HG03280 (cell line): Measurements from ENCODE around the gene LRP6.
"Not testable (repeated sequence)": the region's sequence is repeated elsewhere in the genome, so short reads cannot be mapped to it uniquely, and the experiment has no call there.

Experiments used
- ATAC-seq: cut with Tn5 transposase; IDR thresholded peaks from one replicate; pipeline ENCODE4 v1.9.1; 2021; ENCODE audit warnings: mild to moderate bottlenecking, moderate library complexity; ENCODE audit not compliant: unreplicated experiment

LRP6 gene

GRCh38 chr12:12266873-12267741, at the start of gene LRP6:
LRP6 (minus strand) TSS chr12:12267044; CDS start chr12:12266735, 309 bp downstream.
- ATAC-seq = peak; percentile 82

DNA sequence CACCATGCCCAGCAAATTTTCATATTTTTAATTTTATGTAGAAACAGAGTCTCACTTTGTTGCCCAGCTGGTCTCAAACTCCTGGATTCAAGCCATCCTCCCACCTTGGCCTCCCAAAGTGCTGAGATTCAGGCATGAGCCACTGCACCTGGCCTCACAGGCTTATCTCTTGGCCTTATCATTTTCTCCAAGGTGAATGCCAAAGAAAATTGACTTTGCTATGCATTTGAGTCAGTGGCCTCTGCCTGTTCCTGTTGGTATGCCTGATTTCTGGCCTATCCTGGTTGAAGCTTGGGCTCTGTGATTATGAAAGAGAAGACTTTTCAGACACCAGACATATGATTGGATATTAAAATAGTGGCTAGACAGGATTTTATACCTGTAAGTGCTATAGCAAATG, 49.0 kb upstream of the LRP6 start:
- ATAC-seq = no peak

- ATAC-seq = not testable (repeated sequence)
Observed at GRCh38 chr12:12310695-12311094, 43.9 kb upstream of the LRP6 start.

- ATAC-seq = no peak
Observed at GRCh38 chr12:12305568-12306300, 38.9 kb upstream of the LRP6 start.

DNA sequence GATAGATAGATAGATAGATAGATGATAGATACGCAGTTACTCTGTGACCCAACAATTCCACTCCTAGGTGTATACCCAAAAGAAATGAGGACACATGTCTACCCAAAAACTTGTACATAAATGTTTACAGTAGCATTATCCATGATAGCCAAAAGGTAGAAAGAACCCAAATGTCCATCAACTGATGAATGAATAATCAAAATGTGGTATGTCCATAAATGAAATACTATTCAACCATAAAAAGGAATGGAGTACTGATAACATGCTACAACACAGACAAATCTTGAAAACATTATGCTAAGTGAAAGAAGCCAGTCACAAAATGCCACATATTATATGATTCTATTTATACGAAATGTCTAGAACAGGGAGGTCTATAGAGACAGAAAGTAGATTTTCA, 36.1 kb upstream of the LRP6 start:
- no peak for ATAC-seq

DNA sequence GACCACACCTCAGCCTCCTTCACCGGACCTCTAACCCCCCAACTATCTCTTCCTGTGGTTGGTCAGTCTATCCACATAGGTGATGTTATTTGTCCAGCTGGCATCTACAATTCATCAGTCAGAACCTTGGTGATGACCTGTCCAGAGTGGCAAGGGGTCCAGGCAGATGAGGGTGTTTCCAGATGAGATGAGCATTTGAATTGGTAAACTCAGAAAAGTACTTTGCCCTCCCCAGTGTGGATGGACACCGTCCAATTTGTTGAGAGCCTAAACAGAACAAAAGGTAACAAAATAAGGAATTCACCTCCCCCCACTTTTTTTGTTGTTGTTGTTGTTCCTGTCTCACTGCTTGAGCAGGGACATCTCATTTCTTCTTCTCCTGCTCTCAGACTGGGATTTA, 34.3 kb upstream of the LRP6 start:
- ATAC-seq = no peak

GRCh38 chr12:12297201-12297830, 30.5 kb upstream of the LRP6 start:
- ATAC-seq = no peak

DNA sequence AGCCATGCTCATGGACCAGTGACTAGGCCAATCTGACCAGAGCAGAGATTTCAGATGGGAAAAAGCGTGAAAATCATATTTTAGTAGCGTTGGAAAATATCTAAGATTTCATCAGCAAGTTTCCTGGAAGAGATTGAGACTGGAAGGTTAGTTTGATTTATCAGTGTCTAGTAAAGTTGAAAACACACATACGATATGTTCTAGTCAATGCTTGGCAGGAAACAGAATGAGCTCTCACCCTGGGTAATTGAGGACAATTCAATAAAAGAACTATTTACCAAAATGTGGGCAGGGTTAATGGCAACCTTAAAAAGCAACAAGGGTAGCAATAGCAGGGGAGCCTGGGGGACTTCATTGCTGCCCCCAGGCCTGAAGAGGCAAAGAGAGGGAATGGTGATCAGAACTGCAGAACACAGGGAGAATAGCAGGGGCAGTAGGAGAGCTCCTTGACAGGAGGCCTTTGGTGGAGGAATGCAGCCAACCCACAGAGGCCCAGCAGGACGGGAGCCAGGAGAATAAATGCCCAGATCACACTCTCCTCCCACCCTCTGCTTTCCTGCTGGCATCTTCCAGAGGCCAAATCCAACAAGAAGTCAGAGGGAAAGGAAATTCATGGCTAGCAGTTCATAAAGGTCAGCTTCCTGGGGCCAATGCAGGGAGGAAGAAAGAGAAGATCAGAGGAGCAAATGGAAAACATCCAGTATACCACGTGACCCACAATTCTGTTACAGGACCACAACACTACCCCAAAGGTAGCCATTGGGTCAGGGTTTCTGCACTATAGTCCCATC, 27.6 kb upstream of the LRP6 start:
- ATAC-seq = no peak

DNA sequence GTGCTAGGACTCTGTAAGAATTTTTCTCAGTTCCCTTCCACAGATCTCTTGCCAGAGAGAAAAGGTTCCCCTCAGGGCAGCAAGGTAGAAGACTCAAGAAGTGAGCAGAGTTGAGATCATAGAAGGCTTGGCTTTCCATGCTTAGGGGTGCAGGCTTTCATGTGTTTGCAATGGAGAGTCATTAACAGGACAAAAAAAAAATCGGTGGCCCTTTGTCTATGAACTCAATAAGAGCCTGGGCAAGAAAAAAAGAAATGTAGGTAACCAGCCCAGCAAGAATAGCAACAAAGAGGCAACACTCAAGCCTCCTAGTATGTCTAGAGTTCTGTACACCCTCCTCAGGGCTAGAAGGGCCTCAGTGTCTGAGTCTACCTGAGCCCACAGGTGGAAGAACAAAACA, 23.4 kb upstream of the LRP6 start:
- no peak for ATAC-seq

- no peak for ATAC-seq
Observed at GRCh38 chr12:12286441-12286840, 19.6 kb upstream of the LRP6 start.

DNA sequence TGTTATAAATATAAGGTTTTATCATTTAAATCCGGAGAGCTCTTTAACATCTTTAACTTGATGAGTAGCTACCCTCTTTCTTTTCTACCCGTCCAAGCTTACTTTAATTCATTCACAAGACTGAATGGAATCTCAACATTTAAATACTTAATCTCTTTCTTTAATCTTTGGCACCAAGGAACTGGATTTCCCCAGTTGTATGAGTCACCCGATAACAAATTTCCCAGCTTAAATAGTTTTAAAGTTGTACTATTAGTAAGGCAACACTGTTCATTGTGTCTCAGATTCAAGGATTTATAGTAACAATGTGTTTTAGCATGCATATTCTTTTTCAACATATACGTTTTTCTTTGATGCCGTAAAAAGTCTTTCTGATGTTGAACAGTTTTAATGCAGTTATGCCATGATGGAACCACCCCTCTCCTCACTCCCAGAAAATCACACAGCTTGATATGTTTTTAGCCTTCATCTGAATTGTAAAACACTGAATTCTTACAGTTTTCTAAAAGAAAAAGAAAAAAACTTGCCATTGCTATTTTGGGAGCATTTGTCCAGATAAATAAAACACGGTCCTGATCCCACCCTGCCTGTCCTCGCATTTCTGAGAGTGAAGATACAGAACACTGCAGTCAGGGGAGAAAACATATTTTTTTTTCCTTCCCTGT, 16.0 kb upstream of the LRP6 start:
- ATAC-seq = no peak

DNA sequence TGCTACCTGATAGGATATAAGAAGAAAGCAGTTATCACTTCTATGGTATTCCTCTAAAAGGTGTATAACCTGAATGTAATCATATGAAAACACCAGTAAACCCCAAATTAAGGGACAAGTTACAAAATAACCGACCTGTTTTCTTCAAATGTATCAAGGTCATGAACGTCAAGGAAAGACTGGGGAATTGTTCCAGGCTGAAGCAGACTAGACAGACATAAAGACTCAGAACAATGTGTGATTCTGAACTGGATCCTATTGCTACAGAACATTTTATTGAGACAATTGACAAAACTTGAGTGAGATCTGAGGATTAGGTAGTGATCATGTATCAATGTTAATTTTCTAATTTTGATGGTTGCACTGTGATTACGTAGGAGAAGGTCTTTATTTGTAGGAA, 15.4 kb upstream of the LRP6 start:
- no peak for ATAC-seq

- no peak for ATAC-seq
Observed at GRCh38 chr12:12281134-12281533, 14.3 kb upstream of the LRP6 start.

DNA sequence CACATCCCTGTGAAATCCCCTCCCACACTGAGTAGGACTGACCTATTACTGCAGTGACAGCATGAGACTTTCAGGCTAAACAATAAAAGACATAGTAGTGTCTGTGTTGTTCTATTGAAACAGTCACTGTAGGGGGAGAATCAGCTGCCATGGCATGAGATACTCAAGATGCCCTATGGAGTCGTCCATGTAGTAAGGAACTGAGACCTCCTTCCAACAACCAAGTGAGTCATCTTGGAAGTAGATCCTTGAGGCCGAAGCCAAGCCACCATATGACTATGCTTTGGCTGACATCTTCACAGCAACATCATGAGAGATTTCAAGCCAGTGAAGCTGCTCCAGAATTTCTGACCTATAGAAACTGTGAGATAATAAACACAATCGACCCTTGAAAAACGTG, 12.1 kb upstream of the LRP6 start:
- ATAC-seq = no peak

GRCh38 chr12:12275874-12276273, 9.0 kb upstream of the LRP6 start:
- ATAC-seq = no peak

GRCh38 chr12:12273291-12273957, 6.6 kb upstream of the LRP6 start:
- ATAC-seq = no peak

- ATAC-seq = no peak
Observed at GRCh38 chr12:12272869-12273268, 6.0 kb upstream of the LRP6 start.

GRCh38 chr12:12270226-12270625, 3.4 kb upstream of the LRP6 start:
- no peak for ATAC-seq

- ATAC-seq = no peak
Observed at GRCh38 chr12:12267742-12268200, 927 bp upstream of the LRP6 start.

- ATAC-seq = no peak
Observed at GRCh38 chr12:12266389-12266872, 413 bp downstream of the LRP6 start.
